Embryonic facial prominence (tissue), 1 donor: ENCODE measurements around the gene SLC26A2.
"Not testable (repeated sequence)": the region's sequence is repeated elsewhere in the genome, so short reads cannot be mapped to it uniquely, and the experiment has no call there.

ENCODE experiments used
- DNase-seq: peaks from one replicate; pipeline ENCODE4 v3.0.0-alpha.2; 2016; ENCODE audit errors: extremely low spot score

SLC26A2 gene

GRCh38 chr5:149936700-149937091 lies 23.9 kb upstream of the SLC26A2 start:
- DNase-seq, result no peak

GRCh38 chr5:149937610-149938009 lies 22.9 kb upstream of the SLC26A2 start:
- DNase-seq, result no peak

GRCh38 chr5:149938279-149938678 lies 22.3 kb upstream of the SLC26A2 start:
- no peak for DNase-seq

GRCh38 chr5:149938791-149939358 lies 21.7 kb upstream of the SLC26A2 start:
- DNase-seq, result no peak

GRCh38 chr5:149939546-149939945 lies 21.0 kb upstream of the SLC26A2 start:
- DNase-seq, result no peak

GRCh38 chr5:149940077-149940574 lies 20.4 kb upstream of the SLC26A2 start:
- DNase-seq, result no peak

- DNase-seq, result no peak
These were observed 19.5 kb upstream of the SLC26A2 start for GRCh38 chr5:149940941-149941644.

- no peak for DNase-seq
These were observed 18.8 kb upstream of the SLC26A2 start for GRCh38 chr5:149941795-149942194.

GRCh38 chr5:149942199-149942598 lies 18.4 kb upstream of the SLC26A2 start:
- DNase-seq, result no peak

- DNase-seq, result not testable (repeated sequence)
These were observed 17.8 kb upstream of the SLC26A2 start for GRCh38 chr5:149942741-149943169.

GRCh38 chr5:149943177-149943949 lies 17.2 kb upstream of the SLC26A2 start:
- not testable (repeated sequence) for DNase-seq

- no peak for DNase-seq
These were observed 15.9 kb upstream of the SLC26A2 start, which contains the start of gene PDE6A for GRCh38 chr5:149944666-149945065. PDE6A (minus strand) TSS chr5:149944793; CDS start chr5:149944673, 120 bp downstream.

- no peak for DNase-seq
These were observed 14.4 kb upstream of the SLC26A2 start for GRCh38 chr5:149946118-149946517.

GRCh38 chr5:149948993-149949392 lies 11.6 kb upstream of the SLC26A2 start:
- no peak for DNase-seq

GRCh38 chr5:149951138-149951749 lies 9.3 kb upstream of the SLC26A2 start:
- DNase-seq, result no peak

- DNase-seq, result no peak
These were observed 7.0 kb upstream of the SLC26A2 start for GRCh38 chr5:149953436-149954121.

- no peak for DNase-seq
These were observed 5.8 kb upstream of the SLC26A2 start for GRCh38 chr5:149954798-149955197.

- no peak for DNase-seq
These were observed 3.9 kb upstream of the SLC26A2 start for GRCh38 chr5:149956685-149957084.

GRCh38 chr5:149957855-149958254 lies 2.7 kb upstream of the SLC26A2 start:
- no peak for DNase-seq

GRCh38 chr5:149959406-149960236 lies 937 bp upstream of the SLC26A2 start:
- DNase-seq, result no peak
